Uterus (tissue), 2 donors: ENCODE data around the gene TOB1.

Source experiments
- POLR2A ChIP-seq, 2 donors: fragments of 450-650 bp; IDR thresholded peaks; one replicate each; pipeline ENCODE4 v1.6.1; 2016; ENCODE audit warnings: antibody characterized with exemption in 2 of 2, mild to moderate bottlenecking in 1 of 2, moderate library complexity in 1 of 2
- TF ChIP-seq, protein P1 (sequence below), 4 experiments: fragments of 200-600 bp in 2 of 4; fragments of 450-650 bp in 2 of 4; sonication (generic) in 2 of 4; IDR thresholded peaks; one replicate each; pipeline ENCODE4 v1.5.1; 2016 to 2019; ENCODE audit warnings: antibody characterized with exemption in 4 of 4, mild to moderate bottlenecking in 2 of 4, moderate library complexity in 1 of 4

- TF ChIP-seq, protein P1, sequence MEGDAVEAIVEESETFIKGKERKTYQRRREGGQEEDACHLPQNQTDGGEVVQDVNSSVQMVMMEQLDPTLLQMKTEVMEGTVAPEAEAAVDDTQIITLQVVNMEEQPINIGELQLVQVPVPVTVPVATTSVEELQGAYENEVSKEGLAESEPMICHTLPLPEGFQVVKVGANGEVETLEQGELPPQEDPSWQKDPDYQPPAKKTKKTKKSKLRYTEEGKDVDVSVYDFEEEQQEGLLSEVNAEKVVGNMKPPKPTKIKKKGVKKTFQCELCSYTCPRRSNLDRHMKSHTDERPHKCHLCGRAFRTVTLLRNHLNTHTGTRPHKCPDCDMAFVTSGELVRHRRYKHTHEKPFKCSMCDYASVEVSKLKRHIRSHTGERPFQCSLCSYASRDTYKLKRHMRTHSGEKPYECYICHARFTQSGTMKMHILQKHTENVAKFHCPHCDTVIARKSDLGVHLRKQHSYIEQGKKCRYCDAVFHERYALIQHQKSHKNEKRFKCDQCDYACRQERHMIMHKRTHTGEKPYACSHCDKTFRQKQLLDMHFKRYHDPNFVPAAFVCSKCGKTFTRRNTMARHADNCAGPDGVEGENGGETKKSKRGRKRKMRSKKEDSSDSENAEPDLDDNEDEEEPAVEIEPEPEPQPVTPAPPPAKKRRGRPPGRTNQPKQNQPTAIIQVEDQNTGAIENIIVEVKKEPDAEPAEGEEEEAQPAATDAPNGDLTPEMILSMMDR (IDR thresholded peaks at IDR 0.05), result no peak
- no peak for TF ChIP-seq POLR2A (IDR thresholded peaks at IDR 0.05)
Measured at GRCh38 chr17:50899005-50899460, 32.9 kb upstream of the TOB1 start.
